ENCODE measurements around the gene REN.

- TF ChIP-seq U2AF1 (optimal IDR thresholded peaks at IDR 0.05; ENCODE audit: low read depth, low read length) (no peak), ESRRA (IDR thresholded peaks at IDR 0.05; ENCODE audit: borderline replicate concordance, low read depth) (no peak), SIN3A (IDR thresholded peaks at IDR 0.05; ENCODE audit: borderline replicate concordance in 2 of 2, control insufficient read depth in 1 of 2, low read depth in 2 of 2, low read length in 2 of 2) (no peak), CTCF (IDR thresholded peaks at IDR 0.05 in 2 of 3, conservative IDR thresholded peaks at IDR 0.05 in 1 of 3; ENCODE audit: insufficient read depth in 2 of 3, low read depth in 1 of 3, low read length in 3 of 3) (no peak), TCF7L2 (IDR thresholded peaks at IDR 0.05; ENCODE audit: low read depth, low read length) (no peak), REST (IDR thresholded peaks at IDR 0.05; ENCODE audit: borderline replicate concordance) (no peak), REST (CRISPR knock-in tag; IDR thresholded peaks at IDR 0.05; ENCODE audit: low read depth) (no peak), POLR2AphosphoS5 (IDR thresholded peaks at IDR 0.05; ENCODE audit: control insufficient read depth, insufficient read depth, low read depth, low read length) (no peak), CBX2 (IDR thresholded peaks at IDR 0.05; ENCODE audit: insufficient read depth, low read length, poor library complexity, severe bottlenecking) (no peak), ZNF232 (CRISPR knock-in tag; IDR thresholded peaks at IDR 0.05) (no peak), ZBTB26 (CRISPR knock-in tag; IDR thresholded peaks at IDR 0.05) (no peak), GTF3C2 (IDR thresholded peaks at IDR 0.05; ENCODE audit: borderline replicate concordance, extremely low read depth, insufficient read length) (no peak), MYNN (IDR thresholded peaks at IDR 0.05) (no peak), MYNN (CRISPR knock-in tag; IDR thresholded peaks at IDR 0.05) (no peak), E4F1 (CRISPR knock-in tag; IDR thresholded peaks at IDR 0.05; ENCODE audit: borderline replicate concordance) (no peak), MYBL2 (IDR thresholded peaks at IDR 0.05; ENCODE audit: low read depth) (no peak), MYBL2 (CRISPR knock-in tag; IDR thresholded peaks at IDR 0.05; ENCODE audit: borderline replicate concordance) (no peak)
These were observed 30.1 kb upstream of the REN start, which contains the start of gene KISS1 for GRCh38 chr1:204196068-204196795.

Data from K562 (cell line).